ENCODE measurements around the gene SMARCE1.

- TF ChIP-seq CTCF (conservative IDR thresholded peaks at IDR 0.05; ENCODE audit: low read depth, low read length): no peak
- TF ChIP-seq EZH2 (IDR thresholded peaks at IDR 0.05; ENCODE audit: low read length, unreplicated experiment): no peak
Measured at GRCh38 chr17:40672654-40673053, 25.0 kb upstream of the SMARCE1 start.
